BLaER1 treated with 17β-estradiol and CSF1 and Interleukin-3, amounts not matched to agents 10 nM and 100 nM (cell line): ENCODE data around the gene SCAPER.
"Not testable (repeated sequence)": the region's sequence is repeated elsewhere in the genome, so short reads cannot be mapped to it uniquely, and the experiment has no call there.

Experiments used
- H3K27ac ChIP-seq, 11 experiments: shearing (Covaris generic); formaldehyde crosslinking; 2 replicates each; pipeline ENCODE4 v1.8.1; 2022
- H3K27me3 ChIP-seq, 11 experiments: shearing (Covaris generic); formaldehyde crosslinking; 2 replicates each; pipeline ENCODE4 v1.8.1; 2022
- H3K36me3 ChIP-seq, 11 experiments: shearing (Covaris generic); formaldehyde crosslinking; 2 replicates each; pipeline ENCODE4 v1.8.1; 2022
- H3K4me1 ChIP-seq, 10 experiments: shearing (Covaris generic); formaldehyde crosslinking; 2 replicates each; pipeline ENCODE4 v1.8.1; 2022
- H3K4me2 ChIP-seq, 11 experiments: shearing (Covaris generic); formaldehyde crosslinking; 2 replicates each; pipeline ENCODE4 v1.8.1; 2022
- H3K4me3 ChIP-seq, 10 experiments: shearing (Covaris generic); formaldehyde crosslinking; 2 replicates each; pipeline ENCODE4 v1.8.1; 2022
- H3K9ac ChIP-seq, 11 experiments: shearing (Covaris generic); formaldehyde crosslinking; 2 replicates each; pipeline ENCODE4 v1.8.1; 2022
- H3K9me3 ChIP-seq, 11 experiments: shearing (Covaris generic); formaldehyde crosslinking; replicated peaks in 1 of 11; 2 replicates each; pipeline ENCODE4 v1.8.1; 2022
- H4K20me1 ChIP-seq, 11 experiments: shearing (Covaris generic); formaldehyde crosslinking; 2 replicates each; pipeline ENCODE4 v1.8.1; 2022
- Cebpa-rat ChIP-seq, 11 experiments: shearing (Covaris generic); IDR thresholded peaks; 2 replicates each; pipeline ENCODE4 v1.8.1; 2022

Gene SCAPER

GRCh38 chr15:76752549-76752948 is 152.6 kb downstream of the SCAPER start:
- Histone ChIP-seq H3K27me3 (no peaks in the 10 kb centered on the region), H3K36me3 (peaks cover 0 to 9% (median 2%) of the 10 kb centered on the region in 11 experiments; a peak in 12 of 22 replicates), H3K4me3 (no peak overlapping the region), H3K9me3 (peaks cover 0 to 6% (median 2%) of the 10 kb centered on the region in 11 experiments; a peak in 9 of 22 replicates), H3K4me2 (no peak overlapping the region), H4K20me1 (no peaks in the 10 kb centered on the region), H3K27ac (no peak overlapping the region), H3K4me1 (no peaks in the 10 kb centered on the region), H3K9ac (no peak overlapping the region)
- TF ChIP-seq Cebpa-rat (IDR thresholded peaks at IDR 0.05): no peak

- H3K4me3 ChIP-seq: no peak overlapping the region
- H3K9ac ChIP-seq: no peak overlapping the region
- H3K27me3 ChIP-seq: no peaks in the 10 kb centered on the region
- TF ChIP-seq Cebpa-rat (IDR thresholded peaks at IDR 0.05): no peak
- H3K36me3 ChIP-seq: peaks cover 14 to 49% (median 33%) of the 10 kb centered on the region in 11 experiments; a peak in 21 of 22 replicates
- peaks cover 14 to 31% (median 25%) of the 10 kb centered on the region in 11 experiments; a peak in 21 of 22 replicates for H3K9me3 ChIP-seq
- peaks cover 0 to 22% (median 10%) of the 10 kb centered on the region in 10 experiments; a peak in 11 of 20 replicates for H3K4me1 ChIP-seq
- H3K4me2 ChIP-seq: no peak overlapping the region
- no peaks in the 10 kb centered on the region for H4K20me1 ChIP-seq
- H3K27ac ChIP-seq: no peak overlapping the region
These were observed 167.6 kb downstream of the SCAPER start for GRCh38 chr15:76737573-76737972.

- H4K20me1 ChIP-seq, H3K4me1 ChIP-seq, H3K9ac ChIP-seq, H3K27ac ChIP-seq, H3K4me2 ChIP-seq, H3K27me3 ChIP-seq, H3K4me3 ChIP-seq: not testable (repeated sequence)
- H3K36me3 ChIP-seq: peaks cover 11 to 44% (median 31%) of the 10 kb centered on the region in 11 experiments; a peak in 21 of 22 replicates
- peaks cover 8 to 19% (median 14%) of the 10 kb centered on the region in 11 experiments; a peak in 21 of 22 replicates for H3K9me3 ChIP-seq
These were observed 172.8 kb downstream of the SCAPER start for GRCh38 chr15:76732321-76732720.

- H3K4me2 ChIP-seq: no peak overlapping the region
- no peak overlapping the region for H3K9ac ChIP-seq
- no peaks in the 10 kb centered on the region for H3K27me3 ChIP-seq
- no peaks in the 10 kb centered on the region for H4K20me1 ChIP-seq
- H3K36me3 ChIP-seq: peaks cover 15 to 50% (median 30%) of the 10 kb centered on the region in 11 experiments
- no peak for TF ChIP-seq Cebpa-rat (IDR thresholded peaks at IDR 0.05)
- no peak overlapping the region for H3K27ac ChIP-seq
- H3K9me3 ChIP-seq: peaks cover 5 to 16% (median 12%) of the 10 kb centered on the region in 11 experiments; a peak in 20 of 22 replicates
- no peak overlapping the region for H3K4me3 ChIP-seq
- no peaks in the 10 kb centered on the region for H3K4me1 ChIP-seq
These were observed 174.9 kb downstream of the SCAPER start for GRCh38 chr15:76730262-76730661.

- H3K36me3 ChIP-seq: peaks cover 0 to 21% (median 10%) of the 10 kb centered on the region in 11 experiments; a peak in 10 of 22 replicates
These were observed 186.3 kb downstream of the SCAPER start for GRCh38 chr15:76718863-76719262.

GRCh38 chr15:76714950-76715349 is 190.2 kb downstream of the SCAPER start:
- TF ChIP-seq Cebpa-rat (IDR thresholded peaks at IDR 0.05): no peak
- no peak overlapping the region for H3K4me3 ChIP-seq

More at GRCh38 chr15:76718863-76719262, 186.3 kb downstream of the SCAPER start:
- Histone ChIP-seq H3K9me3 (peaks cover 11 to 40% (median 17%) of the 10 kb centered on the region in 11 experiments; a peak in 20 of 22 replicates), H3K27me3 (no peaks in the 10 kb centered on the region), H3K9ac (no peak overlapping the region), H3K4me2 (no peak overlapping the region), H3K4me1 (no peaks in the 10 kb centered on the region), H3K4me3 (no peak overlapping the region), H3K27ac (no peak overlapping the region), H4K20me1 (no peaks in the 10 kb centered on the region)
- TF ChIP-seq Cebpa-rat (IDR thresholded peaks at IDR 0.05): no peak

GRCh38 chr15:76711351-76711827 is 193.8 kb downstream of the SCAPER start:
- H3K4me1 ChIP-seq: no peaks in the 10 kb centered on the region
- H3K9ac ChIP-seq: no peak overlapping the region
- H4K20me1 ChIP-seq: no peaks in the 10 kb centered on the region
- H3K27me3 ChIP-seq: 0 out of 22 replicates have a peak, but pooled peaks cover 0 to 7% (median 0%) of the 10 kb centered on the region in 11 experiments
- no peak overlapping the region for H3K4me3 ChIP-seq
- H3K27ac ChIP-seq: no peak overlapping the region
- H3K9me3 ChIP-seq: peaks cover 6 to 24% (median 15%) of the 10 kb centered on the region in 11 experiments; a peak in 20 of 22 replicates
- no peak overlapping the region; a peak in 1 of 22 replicates for H3K4me2 ChIP-seq
- no peak for TF ChIP-seq Cebpa-rat (IDR thresholded peaks at IDR 0.05)
- H3K36me3 ChIP-seq: peaks cover 0 to 23% (median 10%) of the 10 kb centered on the region in 11 experiments; a peak in 10 of 22 replicates

More at GRCh38 chr15:76714950-76715349, 190.2 kb downstream of the SCAPER start:
- H4K20me1 ChIP-seq: no peaks in the 10 kb centered on the region
- no peak overlapping the region for H3K27ac ChIP-seq
- peaks cover 0 to 23% (median 10%) of the 10 kb centered on the region in 11 experiments; a peak in 10 of 22 replicates for H3K36me3 ChIP-seq
- peaks cover 13 to 42% (median 19%) of the 10 kb centered on the region in 11 experiments; a peak in 20 of 22 replicates for H3K9me3 ChIP-seq
- H3K9ac ChIP-seq: no peak overlapping the region
- H3K4me2 ChIP-seq: no peak overlapping the region
- H3K4me1 ChIP-seq: no peaks in the 10 kb centered on the region
- H3K27me3 ChIP-seq: 0 out of 22 replicates have a peak, but pooled peaks cover 0 to 7% (median 0%) of the 10 kb centered on the region in 11 experiments

GRCh38 chr15:76704032-76704431 is 201.1 kb downstream of the SCAPER start:
- H3K9me3 ChIP-seq, H3K4me1 ChIP-seq, H3K4me3 ChIP-seq, H4K20me1 ChIP-seq, H3K27me3 ChIP-seq, H3K9ac ChIP-seq, H3K27ac ChIP-seq, H3K4me2 ChIP-seq: not testable (repeated sequence)
- H3K36me3 ChIP-seq: peaks cover 13 to 31% (median 24%) of the 10 kb centered on the region in 11 experiments

GRCh38 chr15:76696840-76697239 is 208.3 kb downstream of the SCAPER start:
- no peak for TF ChIP-seq Cebpa-rat (IDR thresholded peaks at IDR 0.05)
- H3K9ac ChIP-seq: no peak overlapping the region
- H3K9me3 ChIP-seq: no peaks in the 10 kb centered on the region
- H3K4me1 ChIP-seq: no peaks in the 10 kb centered on the region
- H3K27me3 ChIP-seq: no peaks in the 10 kb centered on the region
- H4K20me1 ChIP-seq: no peaks in the 10 kb centered on the region
- no peak overlapping the region for H3K4me3 ChIP-seq
- H3K27ac ChIP-seq: no peak overlapping the region
- H3K36me3 ChIP-seq: peaks cover 12 to 23% (median 19%) of the 10 kb centered on the region in 11 experiments
- no peak overlapping the region for H3K4me2 ChIP-seq

GRCh38 chr15:76692546-76692945 is 212.6 kb downstream of the SCAPER start:
- not testable (repeated sequence) for H3K4me2 ChIP-seq, H3K27ac ChIP-seq, H3K9me3 ChIP-seq, H4K20me1 ChIP-seq, H3K4me3 ChIP-seq, H3K27me3 ChIP-seq, H3K36me3 ChIP-seq, H3K4me1 ChIP-seq, H3K9ac ChIP-seq

GRCh38 chr15:76687592-76687991 is 217.5 kb downstream of the SCAPER start:
- not testable (repeated sequence) for H3K4me3 ChIP-seq, H3K9ac ChIP-seq, H3K4me1 ChIP-seq, H3K27me3 ChIP-seq, H3K4me2 ChIP-seq, H3K27ac ChIP-seq, H4K20me1 ChIP-seq, H3K36me3 ChIP-seq
- H3K9me3 ChIP-seq: peaks cover 0 to 12% (median 5%) of the 10 kb centered on the region in 11 experiments; a peak in 8 of 22 replicates
